CD14-positive monocyte (primary cell): ENCODE results near the gene SPDYE4. TPM values are rescaled to one million over a fixed set of nuclear protein-coding genes. Genes with fewer than 3 reads are reported as not detected.

ENCODE experiments used
- DNase-seq, 3 donors: peaks; one replicate each; pipeline ENCODE4 v3.0.0-alpha.2; 2011 to 2022
- H2AFZ ChIP-seq: 2 replicates; pipeline ENCODE4 v1.6.0; 2012; ENCODE audit warnings: mild to moderate bottlenecking, low read depth, low read length, inconsistent platforms; ENCODE audit not compliant: insufficient read depth, poor library complexity, severe bottlenecking
- H3K27ac ChIP-seq, 2 donors: 1 replicate in 1 of 2; 2 replicates in 1 of 2; pipeline ENCODE4 v1.5.1; 2012 to 2013; ENCODE audit warnings: low read length in 2 of 2, control low read depth in 1 of 2, inconsistent platforms in 1 of 2, low read depth in 1 of 2, mild to moderate bottlenecking in 1 of 2
- H3K27me3 ChIP-seq, 2 donors: one replicate each; pipeline versions ENCODE4 v1.6.0 to v1.6.1; 2011 to 2013; ENCODE audit warnings: low read length in 2 of 2; ENCODE audit not compliant: control insufficient read depth in 2 of 2, insufficient read depth in 2 of 2
- H3K36me3 ChIP-seq, 2 donors: replicated peaks in 1 of 2; 1 replicate in 1 of 2; 2 replicates in 1 of 2; pipeline versions ENCODE4 v1.5.1 to v1.6.1; 2012 to 2013; ENCODE audit warnings: low read length in 2 of 2, control low read depth in 1 of 2, inconsistent platforms in 1 of 2, mild to moderate bottlenecking in 1 of 2; ENCODE audit not compliant: insufficient read depth in 2 of 2, control insufficient read depth in 1 of 2
- H3K4me1 ChIP-seq, 2 donors: 1 replicate in 1 of 2; 2 replicates in 1 of 2; pipeline versions ENCODE4 v1.5.1 to v1.6.1; 2012 to 2013; ENCODE audit warnings: low read length in 2 of 2, control low read depth in 1 of 2, inconsistent platforms in 1 of 2, mild to moderate bottlenecking in 1 of 2, moderate library complexity in 1 of 2; ENCODE audit not compliant: insufficient read depth in 2 of 2, control insufficient read depth in 1 of 2
- H3K4me2 ChIP-seq: replicated peaks from 2 replicates; pipeline ENCODE3; 2012; ENCODE audit warnings: low read length, moderate library complexity, mild to moderate bottlenecking; ENCODE audit not compliant: poor library complexity, severe bottlenecking; ENCODE audit errors: extremely low read depth
- H3K4me3 ChIP-seq, 3 experiments: fragments of 200-600 bp in 1 of 3; sonication (generic) in 1 of 3; replicated peaks in 1 of 3; 1 replicate in 2 of 3; 2 replicates in 1 of 3; pipeline ENCODE4 v1.5.1; 2011 to 2013; ENCODE audit warnings: low read length in 3 of 3, mild to moderate bottlenecking in 3 of 3, control low read depth in 2 of 3, low read depth in 2 of 3, inconsistent platforms in 1 of 3, moderate library complexity in 1 of 3
- H3K79me2 ChIP-seq: 2 replicates; pipeline ENCODE4 v1.6.0; 2012; ENCODE audit warnings: mild to moderate bottlenecking, control low read depth, inconsistent platforms, low read length, moderate library complexity; ENCODE audit not compliant: insufficient read depth
- H3K9ac ChIP-seq: 2 replicates; pipeline ENCODE4 v1.6.0; 2017; ENCODE audit warnings: low read length, mild to moderate bottlenecking; ENCODE audit not compliant: insufficient read depth, poor library complexity, severe bottlenecking
- H3K9me3 ChIP-seq, 2 donors: replicated peaks in 1 of 2; 1 replicate in 1 of 2; 2 replicates in 1 of 2; pipeline versions ENCODE4 v1.5.1 to v1.6.1; 2012 to 2013; ENCODE audit warnings: low read length in 2 of 2, control low read depth in 1 of 2; ENCODE audit not compliant: control insufficient read depth in 1 of 2, insufficient read depth in 1 of 2
- H4K20me1 ChIP-seq: 2 replicates; pipeline ENCODE4 v1.6.0; 2012; ENCODE audit warnings: mild to moderate bottlenecking, low read length, control low read depth, moderate library complexity; ENCODE audit not compliant: insufficient read depth
- H3K27ac Mint-ChIP-seq, 7 donors: one replicate each; pipeline ENCODE4 v1.8.0; 2020; ENCODE audit warnings: mild to moderate bottlenecking in 7 of 7, mixed read lengths in 7 of 7, moderate library complexity in 6 of 7, inconsistent platforms in 2 of 7
- H3K27me3 Mint-ChIP-seq, 3 donors: one replicate each; pipeline ENCODE4 v1.8.0; 2021 to 2022; ENCODE audit warnings: low read depth in 3 of 3, mild to moderate bottlenecking in 3 of 3, mixed read lengths in 3 of 3, moderate library complexity in 3 of 3, inconsistent platforms in 1 of 3
- H3K36me3 Mint-ChIP-seq, 2 donors: one replicate each; pipeline ENCODE4 v1.8.0; 2020; ENCODE audit warnings: mixed read lengths in 2 of 2, inconsistent platforms in 1 of 2, mild to moderate bottlenecking in 1 of 2
- H3K4me1 Mint-ChIP-seq: one replicate; pipeline ENCODE4 v1.8.0; 2020; ENCODE audit warnings: mild to moderate bottlenecking, mixed read lengths
- H3K4me3 Mint-ChIP-seq, 2 donors: one replicate each; pipeline ENCODE4 v1.8.0; 2020; ENCODE audit warnings: mild to moderate bottlenecking in 2 of 2, mixed read lengths in 2 of 2, moderate library complexity in 1 of 2
- H3K9me3 Mint-ChIP-seq, 7 donors: one replicate each; pipeline ENCODE4 v1.8.0; 2020 to 2022; ENCODE audit warnings: mixed read lengths in 7 of 7, mild to moderate bottlenecking in 6 of 7, moderate library complexity in 6 of 7, inconsistent platforms in 2 of 7
- CTCF ChIP-seq: fragments of 200-600 bp; IDR thresholded peaks from one replicate; pipeline ENCODE4 v1.8.0; 2022; ENCODE audit warnings: antibody characterized with exemption, mild to moderate bottlenecking
- WGBS: methylation state at CpG from one replicate; pipeline ENCODE4 v1.1.5; 2013; ENCODE audit warnings: missing lambda C conversion rate; ENCODE audit not compliant: insufficient coverage; 5-methylcytosine and 5-hydroxymethylcytosine counted together
- intact Hi-C, 2 donors: fragments of 100-400 bp; cut with micrococcal nuclease; formaldehyde crosslinking; loops; one replicate each; pipeline versions ENCODE4 v1.15.0 to v1.15.1; 2023
- polyA plus RNA-seq, 3 donors: library from polyadenylated mRNA; depleted of rRNA in 1 of 3; unstranded in 2 of 3; stranded (reverse) in 1 of 3; fragments of 300-500 nt in 2 of 3; fragments of >200 nt in 1 of 3; fragmentation: Illumina TruSeq in 2 of 3; gene quantifications; 1 replicate in 2 of 3; 2 replicates in 1 of 3; pipeline ENCODE4 v1.2.3, GENCODE V29; 2012 to 2021

Gene SPDYE4
- polyA plus RNA-seq, 3 donors, result 0.09 TPM; not detected in 2

- H3K4me3 Mint-ChIP-seq, result no peak overlapping the region
- peaks cover 0 to 6% (median 0%) of the 10 kb centered on the region in 7 donors for H3K9me3 Mint-ChIP-seq
- no peaks in the 10 kb centered on the region for H3K36me3 Mint-ChIP-seq
- H3K36me3 ChIP-seq, result no peaks in the 10 kb centered on the region
- no peak for TF ChIP-seq CTCF
- no peaks in the 10 kb centered on the region for H3K79me2 ChIP-seq
- peaks cover 0 to 2% of the 10 kb centered on the region in 2 donors for H3K27me3 ChIP-seq
- H2AFZ ChIP-seq, result no peak overlapping the region
- no peaks in the 10 kb centered on the region for H4K20me1 ChIP-seq
- H3K27me3 Mint-ChIP-seq, result peaks cover 5 to 6% (median 6%) of the 10 kb centered on the region in 3 donors
- intact Hi-C loops, result no loop called here
- no peak for DNase-seq
- no peak overlapping the region for H3K27ac Mint-ChIP-seq
- no peak overlapping the region for H3K27ac ChIP-seq
- 98% methylated on average over 3 of the region's 5 CpGs for WGBS
- no peak overlapping the region for H3K9ac ChIP-seq
- no peak overlapping the region for H3K4me2 ChIP-seq
- no peak overlapping the region for H3K4me3 ChIP-seq
- no peaks in the 10 kb centered on the region for H3K4me1 ChIP-seq
- H3K9me3 ChIP-seq, result no peaks in the 10 kb centered on the region
- peaks cover 10% of the 10 kb centered on the region for H3K4me1 Mint-ChIP-seq
These were observed 52.9 kb downstream of the SPDYE4 start for GRCh38 chr17:8705427-8705826.

- no peak overlapping the region for H3K27ac Mint-ChIP-seq
- H3K36me3 ChIP-seq, result no peaks in the 10 kb centered on the region
- intact Hi-C loops, result no loop called here
- no peak overlapping the region for H3K4me3 Mint-ChIP-seq
- H2AFZ ChIP-seq, result no peak overlapping the region
- H3K4me1 Mint-ChIP-seq, result peaks cover 11% of the 10 kb centered on the region
- TF ChIP-seq CTCF, result no peak
- H3K9me3 ChIP-seq, result no peaks in the 10 kb centered on the region
- H3K27me3 ChIP-seq, result no peaks in the 10 kb centered on the region
- H3K27ac ChIP-seq, result no peak overlapping the region
- H3K36me3 Mint-ChIP-seq, result no peaks in the 10 kb centered on the region
- H3K27me3 Mint-ChIP-seq, result peaks cover 4 to 6% (median 5%) of the 10 kb centered on the region in 3 donors
- H3K4me3 ChIP-seq, result no peak overlapping the region
- H3K9ac ChIP-seq, result no peak overlapping the region
- H3K79me2 ChIP-seq, result no peaks in the 10 kb centered on the region
- H3K9me3 Mint-ChIP-seq, result peaks cover 0 to 4% (median 0%) of the 10 kb centered on the region in 7 donors
- no peak overlapping the region for H3K4me2 ChIP-seq
- H3K4me1 ChIP-seq, result no peaks in the 10 kb centered on the region
- no peaks in the 10 kb centered on the region for H4K20me1 ChIP-seq
- no peak for DNase-seq
- WGBS, result 85% methylated on average over 7 of the region's 7 CpGs
These were observed 55.3 kb downstream of the SPDYE4 start for GRCh38 chr17:8703001-8703400.
